ENCODE data around the gene LDOC1. TPM values are rescaled to one million over a fixed set of nuclear protein-coding genes. Genes with fewer than 3 reads are reported as not detected.
A peak's percentile ranks its signal among the peaks of the same experiment; 100 is the strongest.

The LDOC1 gene
- polyA plus RNA-seq, 1 donor (not counting 4 experiments of a cell fraction or from before 2014, with no cell fraction given): 8.5 TPM

GRCh38 chrX:141175786-141176185 is 1.1 kb downstream of the LDOC1 start:
- no peaks in the 10 kb centered on the region for H3K36me3 ChIP-seq (ENCODE audit: control insufficient read depth in 2 of 2, extremely low read depth in 1 of 2, insufficient read depth in 2 of 2, low read length in 2 of 2)
- no peaks in the 10 kb centered on the region for H3K9me1 ChIP-seq (ENCODE audit: control insufficient read depth, extremely low read depth, insufficient read depth, low read length)
- peaks cover 7% of the 10 kb centered on the region for H3K4me1 ChIP-seq (ENCODE audit: control insufficient read depth, extremely low read depth, insufficient read depth, low read length)
- peak overlapping the region; percentile 48 to 52 (median 50) for H3K4me3 ChIP-seq (ENCODE audit: control insufficient read depth in 2 of 3, extremely low read depth in 1 of 3, insufficient read depth in 2 of 3, low read depth in 1 of 3, low read length in 3 of 3)
- dilution Hi-C loops (cut with MboI; ENCODE audit: extremely low pct_ligation_motif_present, low sequenced_read_pairs): no loop called here
- no peak overlapping the region for H3K27ac ChIP-seq (ENCODE audit: control insufficient read depth, insufficient read depth, low read length)
- DNase-seq (ENCODE audit: low read depth, low spot score) (no peak), FAIRE-seq (no peak)
- no peaks in the 10 kb centered on the region for H3K79me2 ChIP-seq (ENCODE audit: control insufficient read depth, insufficient read depth, low read length)
- H2AFZ ChIP-seq (ENCODE audit: control insufficient read depth, low read length): no peak overlapping the region
- peak overlapping the region; percentile 69 for H3K4me2 ChIP-seq (ENCODE audit: control insufficient read depth, extremely low read depth, insufficient read depth, low read depth, low read length)
- TF ChIP-seq CTCF (optimal IDR thresholded peaks at IDR 0.05 in 1 of 3, IDR thresholded peaks at IDR 0.05 in 1 of 3, conservative IDR thresholded peaks at IDR 0.05 in 1 of 3; ENCODE audit: extremely low read depth in 1 of 3, insufficient read depth in 2 of 3, low read length in 3 of 3) (no peak), EZH2 (IDR thresholded peaks at IDR 0.05; ENCODE audit: low read length) (no peak)
- H3K9ac ChIP-seq (ENCODE audit: control insufficient read depth, extremely low read depth, insufficient read depth, low read length): peak overlapping the region; percentile 77
- no peaks in the 10 kb centered on the region for H3K27me3 ChIP-seq (ENCODE audit: control insufficient read depth, extremely low read depth, insufficient read depth, low read length)
- no peaks in the 10 kb centered on the region for H4K20me1 ChIP-seq (ENCODE audit: control insufficient read depth, extremely low read depth, insufficient read depth, low read length)
- no peaks in the 10 kb centered on the region for H3K9me3 ChIP-seq (ENCODE audit: control insufficient read depth, low read depth, low read length)

GRCh38 chrX:141164406-141164805 is 12.5 kb downstream of the LDOC1 start:
- no peak for TF ChIP-seq EZH2 (IDR thresholded peaks at IDR 0.05; ENCODE audit: low read length)
- no peak for TF ChIP-seq CTCF (optimal IDR thresholded peaks at IDR 0.05 in 1 of 3, IDR thresholded peaks at IDR 0.05 in 1 of 3, conservative IDR thresholded peaks at IDR 0.05 in 1 of 3; ENCODE audit: extremely low read depth in 1 of 3, insufficient read depth in 2 of 3, low read length in 3 of 3)
- H2AFZ ChIP-seq (ENCODE audit: control insufficient read depth, low read length): no peak overlapping the region
- H3K79me2 ChIP-seq (ENCODE audit: control insufficient read depth, insufficient read depth, low read length): no peaks in the 10 kb centered on the region
- no peak overlapping the region for H3K4me3 ChIP-seq (ENCODE audit: control insufficient read depth in 2 of 3, extremely low read depth in 1 of 3, insufficient read depth in 2 of 3, low read depth in 1 of 3, low read length in 3 of 3)
- H3K36me3 ChIP-seq (ENCODE audit: control insufficient read depth in 2 of 2, extremely low read depth in 1 of 2, insufficient read depth in 2 of 2, low read length in 2 of 2): no peaks in the 10 kb centered on the region
- H3K27me3 ChIP-seq (ENCODE audit: control insufficient read depth, extremely low read depth, insufficient read depth, low read length): no peaks in the 10 kb centered on the region
- dilution Hi-C loops (cut with MboI; ENCODE audit: extremely low pct_ligation_motif_present, low sequenced_read_pairs): no loop called here
- no peaks in the 10 kb centered on the region for H4K20me1 ChIP-seq (ENCODE audit: control insufficient read depth, extremely low read depth, insufficient read depth, low read length)
- H3K9me3 ChIP-seq (ENCODE audit: control insufficient read depth, low read depth, low read length): no peaks in the 10 kb centered on the region
- H3K9ac ChIP-seq (ENCODE audit: control insufficient read depth, extremely low read depth, insufficient read depth, low read length): no peak overlapping the region
- no peaks in the 10 kb centered on the region for H3K9me1 ChIP-seq (ENCODE audit: control insufficient read depth, extremely low read depth, insufficient read depth, low read length)
- FAIRE-seq (no peak), DNase-seq (ENCODE audit: low read depth, low spot score) (no peak)
- no peak overlapping the region for H3K27ac ChIP-seq (ENCODE audit: control insufficient read depth, insufficient read depth, low read length)
- H3K4me1 ChIP-seq (ENCODE audit: control insufficient read depth, extremely low read depth, insufficient read depth, low read length): no peaks in the 10 kb centered on the region
- no peak overlapping the region for H3K4me2 ChIP-seq (ENCODE audit: control insufficient read depth, extremely low read depth, insufficient read depth, low read depth, low read length)
